Mesothelial cell of epicardium (in vitro differentiated cells): ENCODE data around the gene RACGAP1. TPM values are rescaled to one million over a fixed set of nuclear protein-coding genes. Genes with fewer than 3 reads are reported as not detected.

ENCODE experiments used
- DNase-seq, 2 experiments: peaks; one replicate each; pipeline ENCODE4 v3.0.0; 2021; ENCODE audit warnings: low spot score in 2 of 2; ENCODE audit not compliant: unreplicated experiment in 2 of 2
- H3K27ac Mint-ChIP-seq: 2 replicates; pipeline ENCODE4 v1.8.0; 2021; ENCODE audit warnings: mixed read lengths
- H3K27me3 Mint-ChIP-seq: 2 replicates; pipeline ENCODE4 v1.8.0; 2021; ENCODE audit warnings: low read depth, mixed read lengths
- H3K36me3 Mint-ChIP-seq: 2 replicates; pipeline ENCODE4 v1.8.0; 2021; ENCODE audit warnings: mixed read lengths
- H3K4me1 Mint-ChIP-seq: 2 replicates; pipeline ENCODE4 v1.8.0; 2021; ENCODE audit warnings: mixed read lengths
- H3K4me3 Mint-ChIP-seq: 2 replicates; pipeline ENCODE4 v1.8.0; 2021; ENCODE audit warnings: mild to moderate bottlenecking, moderate library complexity, mixed read lengths
- H3K9me3 Mint-ChIP-seq: 2 replicates; pipeline ENCODE4 v1.8.0; 2021; ENCODE audit warnings: mixed read lengths
- total RNA-seq: library from RNA; stranded (reverse); gene quantifications from 3 replicates; pipeline ENCODE4 v1.2.1, GENCODE V29; 2021
- TF ChIP-seq, protein P1 (sequence below): fragments of 200-600 bp; sonication (generic); IDR thresholded peaks from one replicate; pipeline ENCODE4 v1.5.0; 2021; ENCODE audit warnings: antibody characterized with exemption; ENCODE audit not compliant: unreplicated experiment

RACGAP1 gene
- total RNA-seq, 1 donor from 2014 or later: 29.8 TPM

DNA sequence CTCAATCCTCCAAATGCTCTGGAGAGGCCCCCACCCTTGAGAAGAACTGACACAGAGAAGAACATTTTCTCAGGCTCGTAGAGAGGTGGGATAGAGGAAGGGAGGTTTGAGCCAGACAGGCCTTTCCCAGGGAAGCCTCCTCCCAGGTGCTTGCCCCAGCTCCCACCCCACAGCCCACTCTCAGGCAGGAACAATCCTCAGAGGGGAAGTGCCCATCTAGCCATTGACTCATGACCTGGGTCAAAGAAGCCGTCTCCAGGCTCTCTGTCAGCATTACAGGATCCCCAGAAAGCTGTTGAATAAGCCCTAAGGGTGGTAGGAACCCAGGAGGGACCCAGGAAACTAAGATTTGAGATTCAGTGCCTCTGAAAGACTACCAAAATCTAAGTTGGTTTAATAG lies 48.7 kb downstream of the RACGAP1 start:
- DNase-seq: no peak
- Mint-ChIP-seq H3K27ac (no peak overlapping the region), H3K4me1 (peaks cover 32% of the 10 kb centered on the region), H3K36me3 (no peaks in the 10 kb centered on the region), H3K27me3 (peaks cover 10% of the 10 kb centered on the region), H3K4me3 (no peak overlapping the region), H3K9me3 (no peaks in the 10 kb centered on the region)
- TF ChIP-seq, protein P1, sequence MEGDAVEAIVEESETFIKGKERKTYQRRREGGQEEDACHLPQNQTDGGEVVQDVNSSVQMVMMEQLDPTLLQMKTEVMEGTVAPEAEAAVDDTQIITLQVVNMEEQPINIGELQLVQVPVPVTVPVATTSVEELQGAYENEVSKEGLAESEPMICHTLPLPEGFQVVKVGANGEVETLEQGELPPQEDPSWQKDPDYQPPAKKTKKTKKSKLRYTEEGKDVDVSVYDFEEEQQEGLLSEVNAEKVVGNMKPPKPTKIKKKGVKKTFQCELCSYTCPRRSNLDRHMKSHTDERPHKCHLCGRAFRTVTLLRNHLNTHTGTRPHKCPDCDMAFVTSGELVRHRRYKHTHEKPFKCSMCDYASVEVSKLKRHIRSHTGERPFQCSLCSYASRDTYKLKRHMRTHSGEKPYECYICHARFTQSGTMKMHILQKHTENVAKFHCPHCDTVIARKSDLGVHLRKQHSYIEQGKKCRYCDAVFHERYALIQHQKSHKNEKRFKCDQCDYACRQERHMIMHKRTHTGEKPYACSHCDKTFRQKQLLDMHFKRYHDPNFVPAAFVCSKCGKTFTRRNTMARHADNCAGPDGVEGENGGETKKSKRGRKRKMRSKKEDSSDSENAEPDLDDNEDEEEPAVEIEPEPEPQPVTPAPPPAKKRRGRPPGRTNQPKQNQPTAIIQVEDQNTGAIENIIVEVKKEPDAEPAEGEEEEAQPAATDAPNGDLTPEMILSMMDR: no peak

DNA sequence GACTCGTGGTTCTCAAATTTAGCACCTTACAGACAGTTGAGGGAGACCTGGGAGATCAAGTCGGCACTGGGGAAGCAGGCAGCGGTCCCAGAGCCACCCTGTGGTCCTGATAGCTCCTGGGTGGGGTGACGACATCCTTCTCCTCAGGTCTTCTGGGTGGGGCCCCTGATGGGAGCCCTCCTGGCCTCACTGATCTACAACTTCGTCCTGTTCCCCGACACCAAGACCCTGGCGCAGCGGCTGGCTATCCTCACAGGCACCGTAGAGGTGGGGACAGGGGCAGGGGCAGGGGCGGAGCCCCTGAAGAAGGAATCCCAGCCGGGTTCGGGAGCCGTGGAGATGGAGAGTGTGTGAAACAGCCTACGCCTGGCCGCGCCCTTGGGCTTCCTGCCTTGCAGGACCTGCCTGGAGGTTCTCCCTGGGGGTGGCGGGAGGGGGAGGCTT lies 50.0 kb downstream of the RACGAP1 start:
- no peak overlapping the region for H3K27ac Mint-ChIP-seq
- H3K27me3 Mint-ChIP-seq: peaks cover 10% of the 10 kb centered on the region
- H3K9me3 Mint-ChIP-seq: no peaks in the 10 kb centered on the region
- peaks cover 24% of the 10 kb centered on the region for H3K4me1 Mint-ChIP-seq
- no peaks in the 10 kb centered on the region for H3K36me3 Mint-ChIP-seq
- TF ChIP-seq, protein P1: no peak
- DNase-seq: no peak
- no peak overlapping the region for H3K4me3 Mint-ChIP-seq

DNA sequence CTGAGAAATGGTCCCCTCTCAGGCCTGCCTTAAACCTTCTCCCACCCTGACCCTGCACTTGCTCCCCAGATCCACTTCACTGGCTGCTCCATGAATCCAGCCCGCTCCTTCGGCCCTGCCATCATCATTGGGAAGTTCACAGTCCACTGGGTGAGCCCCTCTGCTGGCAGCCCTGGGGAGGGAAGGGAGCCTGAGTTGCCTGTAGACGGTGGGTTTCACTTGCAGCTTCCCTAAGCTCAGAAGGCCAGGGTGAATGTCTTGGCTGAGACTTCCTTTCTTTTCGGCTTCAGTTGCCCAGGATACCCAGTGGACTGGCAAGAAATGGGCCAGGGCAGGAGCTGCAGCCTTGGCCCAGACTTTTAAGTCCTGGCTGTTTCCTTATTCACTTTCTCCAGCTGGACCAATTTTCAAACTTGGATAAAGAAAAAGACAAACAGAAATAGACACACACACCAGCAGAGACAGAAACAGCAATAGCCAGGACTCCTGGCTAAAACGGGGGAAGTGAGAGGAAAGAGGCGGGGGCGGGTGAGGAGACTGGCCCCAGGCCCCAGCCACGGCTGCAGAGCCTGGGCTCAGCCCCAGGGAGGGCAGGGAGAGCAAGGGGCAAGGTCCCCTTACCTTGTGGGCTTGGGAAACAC lies 50.5 kb downstream of the RACGAP1 start:
- Mint-ChIP-seq H3K36me3 (no peaks in the 10 kb centered on the region), H3K27me3 (peaks cover 10% of the 10 kb centered on the region), H3K27ac (no peak overlapping the region), H3K4me3 (no peak overlapping the region), H3K4me1 (peaks cover 21% of the 10 kb centered on the region), H3K9me3 (no peaks in the 10 kb centered on the region)
- TF ChIP-seq, protein P1: no peak
- DNase-seq: no peak

DNA sequence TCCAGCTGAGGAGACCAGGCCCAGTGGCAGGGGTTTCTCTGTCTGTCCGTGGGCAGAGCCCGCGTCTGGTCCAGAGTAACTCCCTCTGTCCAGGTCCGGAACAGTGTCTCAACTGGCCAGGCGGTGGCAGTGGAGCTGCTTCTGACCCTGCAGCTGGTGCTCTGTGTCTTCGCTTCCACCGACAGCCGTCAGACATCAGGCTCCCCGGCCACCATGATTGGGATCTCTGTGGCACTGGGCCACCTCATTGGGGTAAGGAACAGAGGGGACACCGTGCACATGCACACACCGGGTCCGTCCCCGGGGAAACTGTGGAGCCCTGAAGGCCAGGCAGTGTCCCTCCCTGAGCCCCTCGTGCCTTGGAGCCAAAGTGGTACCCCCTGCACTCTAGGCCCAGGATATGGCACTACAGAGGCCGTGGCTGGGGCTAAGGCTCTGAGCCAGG lies 51.0 kb downstream of the RACGAP1 start:
- Mint-ChIP-seq H3K36me3 (no peaks in the 10 kb centered on the region), H3K9me3 (no peaks in the 10 kb centered on the region), H3K4me1 (peaks cover 16% of the 10 kb centered on the region), H3K27me3 (peaks cover 10% of the 10 kb centered on the region), H3K27ac (no peak overlapping the region), H3K4me3 (no peak overlapping the region)
- DNase-seq: no peak
- TF ChIP-seq, protein P1: no peak

DNA sequence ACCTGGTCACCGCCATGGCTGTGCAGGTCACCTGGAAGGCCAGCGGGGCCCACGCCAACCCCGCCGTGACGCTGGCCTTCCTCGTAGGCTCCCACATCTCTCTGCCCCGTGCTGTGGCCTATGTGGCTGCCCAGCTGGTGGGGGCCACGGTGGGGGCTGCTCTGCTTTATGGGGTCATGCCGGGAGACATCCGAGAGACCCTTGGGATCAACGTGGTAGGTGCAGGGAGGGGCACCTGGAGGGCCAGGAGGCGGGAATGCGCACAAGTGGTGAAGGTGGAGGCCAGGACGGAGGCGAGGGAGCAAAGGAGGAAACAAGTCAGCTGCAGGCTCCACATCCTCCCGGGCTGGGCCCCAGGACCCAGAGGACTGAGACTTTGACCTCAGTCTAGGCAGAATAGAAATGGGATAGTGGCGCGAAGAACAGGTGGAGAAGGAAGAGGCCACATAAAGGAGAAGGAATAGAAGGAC lies 51.9 kb downstream of the RACGAP1 start:
- no peaks in the 10 kb centered on the region for H3K9me3 Mint-ChIP-seq
- TF ChIP-seq, protein P1: no peak
- DNase-seq: no peak
- no peak overlapping the region for H3K27ac Mint-ChIP-seq
- H3K27me3 Mint-ChIP-seq: peaks cover 11% of the 10 kb centered on the region
- H3K36me3 Mint-ChIP-seq: no peaks in the 10 kb centered on the region
- no peak overlapping the region for H3K4me3 Mint-ChIP-seq
- H3K4me1 Mint-ChIP-seq: peaks cover 7% of the 10 kb centered on the region
